K562 (cell line): ENCODE measurements around the gene FBXL3. TPM values are rescaled to one million over a fixed set of nuclear protein-coding genes. Genes with fewer than 3 reads are reported as not detected.

ENCODE experiments used
- HMBOX1 ChIP-seq: sonication (generic); IDR thresholded peaks from 2 replicates; pipeline ENCODE4 v1.6.1; 2016
- POU5F1 ChIP-seq: fragments of 150-350 bp; IDR thresholded peaks from 2 replicates; pipeline ENCODE4 v1.6.1; 2014; ENCODE audit warnings: borderline replicate concordance, low read length, low read depth, mild to moderate bottlenecking; ENCODE audit not compliant: partially characterized antibody
- XRCC5 ChIP-seq: fragments of 200-400 bp; formaldehyde crosslinking; IDR thresholded peaks from 2 replicates; pipeline ENCODE4 v1.6.1; 2017; ENCODE audit warnings: low read depth, mild to moderate bottlenecking, low read length
- ZFX ChIP-seq: sonication (generic); formaldehyde crosslinking; IDR thresholded peaks from 2 replicates; pipeline ENCODE4 v1.8.0; 2022; ENCODE audit warnings: mild to moderate bottlenecking, missing genetic modification reagents, moderate library complexity
- ZNF609 ChIP-seq: sonication (generic); formaldehyde crosslinking; IDR thresholded peaks from 2 replicates; pipeline ENCODE4 v1.8.1; 2023; ENCODE audit warnings: missing genetic modification reagents, mild to moderate bottlenecking, borderline replicate concordance
- ZNF696 ChIP-seq: fragments of 250-450 bp; sonication (Bioruptor Pico); conservative IDR thresholded peaks from 2 replicates; pipeline ENCODE4 v1.4.0; 2020; ENCODE audit warnings: mild to moderate bottlenecking, moderate library complexity
- polyA plus RNA-seq, 8 experiments: library from polyadenylated mRNA; depleted of rRNA in 4 of 8; stranded (reverse) in 5 of 8; unstranded in 3 of 8; fragments of >200 nt; fragmentation: Nextera tagmentation in 2 of 8; fragmentation: Illumina TruSeq in 1 of 8; extraction: Ambion mirVana in 2 of 8; extraction: Trizol in 1 of 8; gene quantifications; 2 replicates each; pipeline versions ENCODE4 v1.2.1 to v1.2.3, GENCODE V29; 2011 to 2014; ENCODE audit warnings: inconsistent platforms in 1 of 8, missing spikeins in 1 of 8
- total RNA-seq, 7 experiments: library from RNA; depleted of rRNA in 6 of 7; stranded (reverse); fragments of >200 nt in 6 of 7; fragmentation: Illumina TruSeq in 2 of 7; extraction: Trizol in 2 of 7; gene quantifications; 2 replicates each; pipeline versions ENCODE4 v1.2.1 to v1.2.3, GENCODE V29; 2011 to 2021; ENCODE audit warnings: low replicate concordance in 1 of 7
- TF ChIP-seq, protein P1 (sequence below): fragments of 250-450 bp; sonication (Bioruptor Pico); IDR thresholded peaks from 2 replicates; pipeline ENCODE4 v1.5.0; 2021

Gene FBXL3
- total and polyA plus RNA-seq, 9 of the 15 experiments (the other 6 are each of a cell fraction or from before 2014, with no cell fraction given): 3.8 to 16.4 (median 12.6) TPM

GRCh38 chr13:76993021-76993420 is 33.9 kb downstream of the FBXL3 start (continued):
- TF ChIP-seq ZNF696 (CRISPR knock-in tag) (no peak), XRCC5 (no peak), POU5F1 (no peak), HMBOX1 (no peak), ZFX (CRISPR knock-in tag) (no peak), ZNF609 (CRISPR knock-in tag) (no peak)
- TF ChIP-seq, protein P1, sequence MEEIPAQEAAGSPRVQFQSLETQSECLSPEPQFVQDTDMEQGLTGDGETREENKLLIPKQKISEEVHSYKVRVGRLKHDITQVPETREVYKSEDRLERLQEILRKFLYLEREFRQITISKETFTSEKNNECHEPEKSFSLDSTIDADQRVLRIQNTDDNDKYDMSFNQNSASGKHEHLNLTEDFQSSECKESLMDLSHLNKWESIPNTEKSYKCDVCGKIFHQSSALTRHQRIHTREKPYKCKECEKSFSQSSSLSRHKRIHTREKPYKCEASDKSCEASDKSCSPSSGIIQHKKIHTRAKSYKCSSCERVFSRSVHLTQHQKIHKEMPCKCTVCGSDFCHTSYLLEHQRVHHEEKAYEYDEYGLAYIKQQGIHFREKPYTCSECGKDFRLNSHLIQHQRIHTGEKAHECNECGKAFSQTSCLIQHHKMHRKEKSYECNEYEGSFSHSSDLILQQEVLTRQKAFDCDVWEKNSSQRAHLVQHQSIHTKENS (CRISPR knock-in tag): no peak
